HG03521 (cell line): ENCODE results near the gene FBLN2.

Experiments used
- ATAC-seq: cut with Tn5 transposase; IDR thresholded peaks from one replicate; pipeline ENCODE4 v1.9.1; 2021; ENCODE audit warnings: mild to moderate bottlenecking, moderate library complexity; ENCODE audit not compliant: unreplicated experiment

FBLN2 gene

DNA sequence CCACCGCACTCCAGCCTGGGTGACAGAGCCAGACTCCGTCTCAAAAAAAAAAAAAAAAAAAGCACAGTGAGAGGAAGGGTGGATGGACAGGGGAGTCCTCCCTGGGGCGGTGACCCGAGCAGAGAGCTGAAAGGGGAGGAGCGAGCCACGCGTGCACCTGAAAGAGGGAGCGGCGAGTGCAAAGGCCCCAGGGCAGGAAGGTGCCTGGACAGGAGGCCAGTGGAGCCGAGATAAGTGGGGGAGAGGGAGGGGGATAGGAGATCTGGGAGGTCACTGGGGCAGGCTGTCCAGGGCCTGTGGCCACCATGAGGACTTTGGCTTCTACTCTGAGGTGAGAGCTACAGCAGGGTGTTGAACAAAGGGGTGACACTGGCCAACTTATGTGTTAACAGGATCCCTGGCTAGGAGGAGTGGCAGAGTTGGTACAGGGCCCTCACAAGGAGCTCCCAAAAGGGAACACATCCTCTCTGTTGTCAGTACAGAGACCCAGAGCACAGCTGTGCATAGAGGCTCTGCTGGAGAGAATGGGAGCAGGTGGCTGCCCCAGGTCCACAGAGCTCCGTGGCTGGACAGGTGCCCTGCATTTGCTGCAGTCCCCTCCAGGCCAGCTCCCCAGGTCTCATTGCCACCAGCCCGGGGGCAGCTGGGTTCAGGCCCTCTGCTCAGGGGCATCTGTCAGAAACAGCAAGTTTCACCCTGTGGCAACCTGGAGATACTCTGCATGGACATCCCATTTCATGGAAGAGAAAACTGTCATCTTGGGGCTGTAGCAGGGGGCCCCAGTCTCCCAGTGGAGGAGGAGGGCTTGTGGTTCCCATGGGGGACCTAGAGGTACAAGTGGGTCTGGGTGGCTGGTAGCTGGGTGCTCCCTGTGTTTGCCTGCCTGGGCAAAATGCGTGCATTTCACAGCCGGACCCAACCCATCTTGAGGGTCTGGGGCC lies 28.5 kb downstream of the FBLN2 start:
- no peak for ATAC-seq

DNA sequence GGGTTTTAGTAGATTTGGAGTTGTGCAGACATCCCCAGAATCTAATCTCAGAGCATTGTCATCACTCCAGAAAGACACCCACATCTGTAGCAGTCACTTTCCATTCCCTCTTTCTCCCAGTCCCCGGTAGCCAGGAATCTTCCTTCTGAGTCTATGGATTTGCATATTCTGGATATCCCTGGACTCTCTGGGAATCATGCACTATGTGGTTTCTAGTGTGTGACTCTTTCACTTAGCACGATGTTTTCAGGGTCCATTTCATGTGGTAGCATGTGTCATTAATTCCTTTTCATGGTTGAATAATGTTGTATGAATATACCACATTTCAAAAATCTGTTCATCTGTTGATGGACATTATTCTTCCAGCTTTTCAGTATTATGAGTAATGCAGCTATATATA lies 29.3 kb downstream of the FBLN2 start:
- ATAC-seq, result no peak

DNA sequence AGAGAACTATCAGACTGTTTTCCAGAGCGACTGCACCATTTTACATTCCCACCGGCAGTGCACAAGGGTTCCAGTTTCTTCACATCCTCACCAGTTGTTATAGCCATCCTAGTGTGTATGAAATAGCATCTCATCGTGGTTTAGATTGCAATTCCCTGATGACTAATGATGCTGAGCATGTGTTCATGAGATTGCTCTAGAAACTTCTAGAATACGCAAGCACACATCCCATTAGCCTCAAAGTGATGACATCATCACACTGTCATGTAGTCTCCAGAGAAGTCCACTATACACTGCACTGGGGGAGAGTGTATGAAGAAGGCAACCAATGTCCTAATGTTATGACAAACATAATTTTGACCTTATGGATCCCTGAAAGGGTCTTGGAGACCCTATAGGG lies 30.1 kb downstream of the FBLN2 start:
- ATAC-seq, result no peak

DNA sequence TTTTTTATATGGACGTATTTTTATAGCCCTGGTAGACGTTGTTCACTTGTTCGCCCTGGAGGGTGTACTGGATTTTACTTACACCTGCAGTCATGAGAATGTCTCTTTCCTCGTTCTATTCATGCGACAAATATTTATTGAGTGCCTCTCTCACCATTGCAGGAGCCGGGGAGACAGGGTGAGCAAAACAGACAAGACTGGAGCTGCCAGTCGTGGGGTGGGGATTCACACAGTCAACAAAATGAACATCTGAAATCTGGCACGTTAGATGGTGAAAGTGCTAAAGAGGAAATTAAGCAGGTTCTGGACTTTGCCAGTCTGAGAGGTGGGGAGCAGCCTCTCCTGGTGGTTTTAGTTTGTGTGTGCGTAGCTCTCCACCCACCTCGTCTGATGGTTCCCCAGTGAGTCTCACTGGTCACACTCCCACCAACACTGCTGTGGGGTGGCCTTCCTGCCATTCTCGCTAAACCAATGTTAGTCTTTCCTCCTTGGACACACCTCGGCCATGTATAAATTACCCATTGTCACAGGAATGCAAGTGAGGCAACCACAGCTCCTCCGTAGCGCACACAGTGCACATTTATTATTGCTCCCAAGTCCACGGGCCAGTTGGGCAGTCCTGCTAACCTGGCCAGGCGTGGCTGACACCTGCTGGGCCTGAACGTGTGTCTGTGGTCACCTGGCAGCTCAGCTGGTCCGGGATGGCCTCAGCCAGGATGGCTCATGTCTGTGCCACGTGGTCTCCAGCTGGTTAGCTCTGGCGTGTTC lies 31.5 kb downstream of the FBLN2 start:
- no peak for ATAC-seq

DNA sequence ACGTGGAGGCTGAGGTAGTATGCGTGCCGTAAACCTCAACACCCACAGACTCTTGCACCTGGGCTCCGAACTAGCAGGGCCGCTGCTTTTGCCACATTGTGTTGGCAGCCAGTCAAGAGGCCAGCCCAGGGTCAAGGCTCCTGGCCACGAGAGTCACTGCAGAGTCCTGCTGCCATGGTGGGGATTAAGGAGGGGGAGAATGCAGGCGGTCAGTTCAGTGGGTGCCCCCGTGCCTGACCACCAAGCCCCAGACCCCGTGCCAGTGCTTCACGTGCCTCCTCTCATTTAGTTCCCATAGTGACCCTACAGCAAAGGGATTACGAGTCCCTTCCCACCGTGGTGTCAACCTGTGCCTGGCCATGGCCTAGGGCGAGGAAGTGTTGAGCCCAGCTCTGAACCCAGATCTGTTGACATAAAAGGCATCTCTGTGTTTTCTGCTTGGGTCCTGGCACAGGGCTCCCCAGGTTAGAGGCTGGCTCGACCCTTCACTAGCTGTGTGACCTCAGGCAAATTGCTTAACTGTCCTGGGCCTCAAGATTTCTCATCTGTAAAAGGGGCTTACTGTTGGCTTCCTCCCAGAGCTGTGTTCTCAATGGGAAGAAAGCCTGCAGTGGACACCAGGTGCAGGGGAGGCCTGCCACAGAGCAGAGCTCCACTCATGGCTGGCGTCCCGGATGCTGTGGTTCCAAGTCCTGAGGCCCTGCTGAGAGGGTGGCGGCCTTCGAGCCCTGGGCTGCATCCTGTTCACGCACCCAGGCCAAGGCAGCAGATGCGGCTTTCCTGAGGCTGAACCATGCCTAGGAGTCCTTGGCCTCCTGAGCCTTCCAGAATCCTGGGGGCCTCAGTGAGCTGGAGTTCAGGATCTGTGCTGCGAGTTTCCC lies 32.8 kb downstream of the FBLN2 start:
- no peak for ATAC-seq

DNA sequence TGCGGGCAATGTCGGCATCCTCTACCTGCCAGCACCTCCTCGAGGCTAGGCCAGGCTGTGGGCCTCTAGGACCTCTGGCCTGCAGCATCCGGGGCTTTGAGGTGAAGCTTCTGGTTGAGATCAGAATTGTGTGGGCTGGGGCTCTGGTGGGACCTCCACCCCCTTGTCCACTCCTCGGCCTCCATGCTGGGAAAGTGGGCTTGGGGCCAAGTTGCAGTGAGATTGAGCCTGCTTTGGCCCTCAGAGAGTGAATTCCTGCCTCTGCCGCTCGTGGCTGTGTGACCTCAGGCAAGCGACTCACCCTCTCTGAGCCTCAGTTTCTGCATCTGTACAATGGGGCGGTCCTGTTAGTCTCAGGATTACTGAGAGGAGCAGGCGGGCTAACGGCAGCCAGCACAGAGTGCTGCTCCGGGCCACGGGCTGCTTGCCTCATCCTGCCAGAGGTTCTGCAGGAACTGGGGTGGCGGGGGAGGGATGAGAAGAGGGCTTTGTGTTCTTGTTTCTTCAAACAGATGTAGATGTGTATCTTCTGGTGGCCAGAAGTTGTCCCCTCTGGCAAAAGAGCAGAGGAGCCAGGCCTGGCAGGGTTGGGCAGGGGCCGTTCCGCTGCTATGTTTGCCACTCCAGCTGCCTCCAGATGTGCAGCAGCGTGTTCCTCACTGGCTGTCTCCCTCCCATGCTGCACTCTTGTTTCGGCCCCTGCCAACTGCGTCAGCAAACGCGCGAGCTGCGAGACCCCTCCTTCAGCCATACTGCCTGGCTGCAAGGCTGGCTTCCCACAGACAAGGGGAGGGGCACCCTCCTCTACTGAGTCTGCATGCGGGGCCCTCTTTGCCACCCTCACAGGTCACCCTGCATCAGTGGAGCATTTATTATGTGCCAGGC lies 33.7 kb downstream of the FBLN2 start:
- ATAC-seq, result no peak

DNA sequence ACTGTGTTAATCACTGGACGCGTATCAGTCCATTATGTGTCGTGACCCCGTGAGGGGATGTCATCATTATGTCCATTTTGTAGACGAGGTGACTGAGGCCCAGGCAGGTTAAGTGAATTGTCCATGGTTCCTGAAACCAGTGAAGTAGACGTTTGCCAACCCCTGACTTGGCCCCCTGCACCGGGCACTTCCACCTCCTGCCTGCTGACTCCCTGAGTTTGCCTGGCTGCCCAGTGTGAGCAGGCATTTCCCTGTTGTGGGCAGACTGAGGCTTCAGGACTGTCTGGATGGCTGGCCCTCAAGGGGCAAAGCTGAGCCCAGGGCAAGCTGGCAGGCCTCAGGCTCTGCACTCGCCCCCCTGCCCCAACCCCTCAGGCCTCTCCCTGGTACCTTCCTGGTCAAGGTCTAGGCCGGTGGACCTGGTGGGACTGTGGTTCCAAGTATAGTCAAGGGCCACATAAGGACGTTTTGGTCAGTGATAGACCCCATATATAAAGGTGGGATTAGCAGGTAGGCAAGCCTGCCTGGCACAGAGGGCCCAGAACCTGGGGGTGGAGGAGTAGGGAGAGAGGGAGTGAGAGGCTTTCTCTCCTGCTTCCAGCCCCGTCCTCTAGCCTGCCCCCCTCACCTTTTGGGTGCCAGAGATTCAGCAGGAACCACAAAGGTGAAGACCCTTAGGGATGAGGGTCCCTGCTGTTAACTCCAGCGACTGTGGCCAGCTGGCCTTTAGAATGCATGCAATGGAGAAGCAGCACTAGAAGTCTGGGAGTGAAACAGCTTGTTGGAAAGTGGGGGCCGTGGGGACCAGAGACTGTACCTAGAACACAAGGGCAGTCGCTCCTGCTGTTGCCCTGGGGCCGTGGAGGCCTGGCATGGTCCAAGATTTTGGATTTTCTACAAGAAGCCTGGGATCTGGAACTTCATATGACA lies 34.6 kb downstream of the FBLN2 start:
- no peak for ATAC-seq

DNA sequence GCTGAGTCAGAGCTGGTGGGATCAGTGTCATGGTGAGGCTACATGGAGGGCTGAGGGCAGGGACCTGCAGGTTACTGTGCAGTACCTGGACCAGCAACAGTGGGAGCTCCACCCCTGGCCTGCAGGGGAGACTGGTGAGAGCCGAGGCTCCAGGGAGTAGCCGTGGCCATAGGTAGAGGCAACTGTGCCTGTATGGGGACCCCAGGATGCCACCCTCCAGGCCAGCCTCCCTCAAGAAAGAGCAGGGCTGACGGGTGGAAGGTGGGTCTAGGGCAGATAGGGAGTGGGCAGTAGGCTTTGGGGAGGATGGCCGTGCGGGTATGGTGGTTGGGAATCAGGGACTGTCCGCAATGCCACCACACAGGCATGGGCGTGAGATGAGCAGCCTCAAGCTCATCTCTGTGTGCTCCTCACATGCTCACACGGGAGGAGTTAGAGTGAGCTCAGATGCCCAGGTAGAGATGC lies 35.5 kb downstream of the FBLN2 start:
- ATAC-seq, result no peak

DNA sequence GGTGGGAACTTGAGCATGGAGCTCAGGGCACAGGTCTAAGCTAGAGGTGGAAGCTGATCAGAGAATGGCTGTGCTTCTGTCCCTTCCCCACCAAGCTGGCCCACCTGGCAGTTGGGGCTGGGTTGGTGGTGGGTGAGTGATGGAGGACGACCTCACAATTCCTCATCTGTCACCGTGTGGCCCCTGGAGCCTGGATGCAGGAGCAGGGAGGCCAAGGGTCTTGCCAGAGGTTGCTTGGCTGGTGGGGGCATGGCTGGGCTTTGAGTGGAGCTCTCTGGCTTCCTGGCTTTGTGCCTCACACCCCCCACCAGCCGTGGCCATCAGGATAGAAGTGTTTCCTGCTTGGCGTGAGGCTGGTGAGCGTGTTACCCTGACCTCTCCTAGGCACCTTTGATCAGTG lies 36.0 kb downstream of the FBLN2 start:
- no peak for ATAC-seq

DNA sequence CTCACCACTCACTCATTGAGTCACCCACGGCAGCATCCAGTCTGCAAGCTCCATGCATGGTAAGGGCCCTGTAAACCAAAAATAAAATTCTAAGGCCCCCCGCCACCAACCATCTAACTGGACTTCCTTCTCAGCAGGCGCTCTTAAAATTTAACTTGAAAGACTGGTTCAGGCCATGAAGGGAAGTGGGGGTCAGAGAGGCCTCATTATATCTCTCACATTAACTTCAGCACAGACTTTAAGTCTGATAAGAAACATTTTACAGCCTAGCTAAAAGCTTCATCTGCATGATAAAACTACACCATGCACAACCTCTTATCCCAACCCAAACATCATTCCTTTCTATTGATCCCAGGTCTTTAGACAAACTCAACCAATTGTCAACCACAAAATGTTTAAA lies 38.5 kb downstream of the FBLN2 start:
- ATAC-seq, result no peak

DNA sequence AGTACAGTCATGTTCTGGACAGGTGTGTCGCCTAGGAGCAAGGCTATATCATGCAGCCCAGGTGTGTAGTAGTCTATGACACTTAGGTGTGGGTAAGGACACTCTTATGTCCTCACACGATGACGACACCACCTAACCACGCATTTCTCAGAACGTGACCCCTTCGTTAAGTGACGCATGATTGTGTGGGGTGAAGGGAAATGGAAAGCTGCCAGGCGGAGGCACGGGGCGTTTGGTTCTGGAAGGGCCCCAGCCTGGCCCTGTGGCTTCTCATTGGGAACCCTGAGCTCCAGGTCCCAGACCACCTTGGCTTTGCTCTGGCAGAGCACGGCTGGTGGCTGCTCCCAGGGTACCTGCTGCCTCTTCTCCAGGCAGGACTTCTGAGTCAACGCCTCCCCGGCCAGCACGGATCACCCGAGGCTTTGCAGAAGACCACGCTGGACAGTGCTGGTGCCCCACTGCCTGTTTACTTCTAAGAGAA lies 39.3 kb downstream of the FBLN2 start:
- no peak for ATAC-seq

DNA sequence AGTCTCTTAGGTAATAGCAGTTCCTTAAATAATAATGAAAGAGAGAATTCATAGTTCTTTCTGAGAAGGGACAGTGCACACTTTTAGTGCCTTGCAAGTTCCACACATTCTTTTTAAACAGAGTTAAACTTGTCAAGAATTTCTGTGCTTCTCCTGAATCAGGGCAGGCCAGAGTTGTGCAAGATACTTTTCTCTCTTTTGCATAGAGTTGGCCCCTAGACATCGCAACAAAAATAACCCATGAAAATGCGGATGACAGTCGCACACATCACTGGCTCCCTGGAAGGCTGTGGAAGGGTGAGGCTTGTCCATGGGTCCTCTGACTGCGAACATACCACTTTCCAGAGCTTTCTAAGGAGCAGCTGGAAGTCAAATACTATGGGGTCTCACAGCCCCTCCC lies 40.1 kb downstream of the FBLN2 start:
- ATAC-seq, result no peak

DNA sequence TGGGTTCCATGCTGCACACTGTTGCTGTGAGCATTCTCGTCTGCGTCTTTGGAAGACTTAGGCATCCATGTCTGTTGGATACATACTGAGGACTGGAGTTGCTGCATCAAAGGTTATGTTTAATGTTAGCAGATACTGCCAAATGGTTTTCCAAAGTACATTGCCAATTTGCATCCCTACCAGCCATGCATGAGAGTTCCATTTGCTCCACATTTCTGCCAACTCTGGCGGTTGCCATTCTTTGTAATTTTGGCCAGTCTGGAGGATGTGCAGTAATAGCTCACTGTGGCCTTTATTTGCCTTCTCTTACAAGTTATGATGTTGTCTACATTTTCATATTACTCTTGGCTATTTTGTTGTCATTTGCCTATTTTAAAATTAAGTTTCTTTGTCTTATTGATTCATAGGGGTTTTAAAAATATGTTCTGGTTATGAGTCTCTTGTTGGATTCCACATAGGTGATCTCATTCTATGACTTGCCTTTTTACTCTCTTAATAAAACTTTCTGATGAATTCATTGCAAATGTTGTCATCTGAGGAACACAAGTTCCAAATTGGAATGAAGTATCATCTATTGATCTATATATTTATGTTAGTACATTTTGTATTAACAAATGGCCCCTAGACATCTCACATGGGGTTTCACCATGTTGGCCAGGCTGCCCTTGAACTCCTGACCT lies 42.1 kb downstream of the FBLN2 start:
- ATAC-seq, result no peak

DNA sequence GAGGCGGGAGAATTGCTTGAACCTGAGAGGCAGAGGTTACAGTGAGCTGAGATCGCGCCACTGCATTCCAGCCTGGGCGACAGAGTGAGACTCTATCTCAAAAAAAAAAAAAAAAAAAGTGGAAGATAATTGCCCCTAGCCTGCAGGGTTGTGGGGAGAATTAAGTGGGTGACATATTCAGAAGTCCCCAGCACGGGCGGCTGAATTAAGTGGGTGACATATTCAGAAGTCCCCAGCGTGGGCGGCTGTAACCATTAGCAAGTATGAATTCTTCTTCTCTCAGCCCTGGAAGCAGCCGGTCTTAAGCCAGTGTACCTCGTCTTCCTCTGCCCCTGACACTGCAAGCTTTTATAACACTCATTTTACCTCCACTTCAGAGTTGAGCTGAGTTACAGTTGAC lies 44.7 kb downstream of the FBLN2 start:
- ATAC-seq, result no peak

DNA sequence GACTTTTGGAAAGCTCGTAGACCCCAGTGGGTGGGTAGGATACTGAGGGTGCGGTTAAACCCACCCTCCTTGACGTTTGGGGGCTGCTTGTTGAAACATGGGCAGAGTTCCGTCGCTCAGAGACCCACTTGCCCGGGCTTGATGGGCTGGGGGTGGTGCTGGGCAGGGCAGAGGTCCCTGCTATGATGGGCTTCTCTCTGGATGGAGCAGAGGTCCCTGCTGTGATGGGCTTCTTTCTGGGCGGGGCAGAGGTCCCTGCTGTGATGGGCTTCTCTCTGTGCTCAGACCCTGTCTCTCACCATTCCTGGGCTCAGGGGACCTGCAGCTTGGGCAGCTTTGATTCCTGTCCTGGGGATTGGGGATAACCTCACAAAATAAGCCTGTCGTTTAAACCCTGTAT lies 45.2 kb downstream of the FBLN2 start:
- no peak for ATAC-seq

DNA sequence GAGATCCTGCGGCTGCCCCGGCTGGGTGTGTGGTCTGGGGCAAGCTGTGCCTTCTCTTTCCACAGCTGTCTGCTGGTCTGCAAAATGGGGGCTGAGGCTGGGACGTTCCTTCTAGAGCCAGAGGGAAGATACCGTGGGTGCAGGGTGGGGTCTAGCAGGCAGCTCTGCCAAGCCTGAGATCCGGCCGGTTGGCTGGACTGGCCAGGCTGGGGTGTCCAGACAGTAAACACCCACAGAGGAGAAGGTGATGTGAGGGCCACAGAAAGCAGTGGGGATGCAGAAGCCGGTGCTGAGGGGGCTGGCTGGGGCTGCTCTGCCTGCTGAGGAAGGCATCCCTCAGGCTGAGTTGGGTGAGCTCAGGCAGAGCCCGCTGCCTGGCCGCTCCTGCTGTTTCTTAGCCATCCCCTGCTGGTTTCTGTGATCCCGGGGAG lies 46.1 kb downstream of the FBLN2 start:
- no peak for ATAC-seq

DNA sequence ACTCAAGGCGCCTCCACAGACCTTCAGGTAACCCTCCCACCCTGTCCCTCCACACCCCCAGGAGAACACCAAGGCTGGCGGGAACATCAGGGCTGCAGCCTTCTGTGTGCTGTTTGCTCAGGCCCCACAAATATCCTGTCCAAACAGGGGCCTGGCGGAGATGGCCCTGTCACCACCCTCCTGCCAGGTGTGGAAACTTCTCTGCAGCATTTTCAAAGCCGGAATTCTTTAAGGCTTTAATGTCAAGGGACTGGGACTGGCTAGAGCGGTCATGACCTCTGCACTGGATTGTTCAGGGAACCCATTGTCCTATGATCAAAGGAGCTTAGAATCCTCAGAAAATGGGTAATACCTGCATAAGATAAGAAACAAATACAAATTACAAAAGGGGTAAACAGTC lies 46.6 kb downstream of the FBLN2 start:
- no peak for ATAC-seq
